K562 (cell line): ENCODE data around the gene ADAMTS14. TPM values are rescaled to one million over a fixed set of nuclear protein-coding genes. Genes with fewer than 3 reads are reported as not detected.

Source experiments
- CCAR2 ChIP-seq: fragments of 200-400 bp; formaldehyde crosslinking; IDR thresholded peaks from 2 replicates; pipeline ENCODE4 v1.6.1; 2017; ENCODE audit warnings: mild to moderate bottlenecking, low read depth, low read length
- FOS ChIP-seq: IDR thresholded peaks from 3 replicates; pipeline ENCODE4 v1.6.1; 2011; ENCODE audit not compliant: insufficient read length; ENCODE audit errors: extremely low read depth
- HEY1 ChIP-seq: fragments of 250-450 bp; sonication (Bioruptor Pico); IDR thresholded peaks from 2 replicates; pipeline ENCODE4 v1.5.0; 2020; ENCODE audit warnings: mild to moderate bottlenecking, moderate library complexity, borderline replicate concordance
- HNRNPLL ChIP-seq: fragments of 200-400 bp; formaldehyde crosslinking; IDR thresholded peaks from 2 replicates; pipeline ENCODE4 v1.6.1; 2017; ENCODE audit warnings: low read length, low read depth, mild to moderate bottlenecking; ENCODE audit not compliant: poor library complexity, severe bottlenecking
- MAZ ChIP-seq, 2 experiments: fragments of 450-650 bp in 1 of 2; sonication (generic) in 1 of 2; formaldehyde crosslinking; IDR thresholded peaks in 1 of 2; conservative IDR thresholded peaks in 1 of 2; 2 replicates each; pipeline versions ENCODE4 v1.4.0 to v1.5.0; 2020; ENCODE audit warnings: mild to moderate bottlenecking in 1 of 2, missing genetic modification reagents in 1 of 2
- MTA3 ChIP-seq: fragments of 450-650 bp; formaldehyde crosslinking; IDR thresholded peaks from 2 replicates; pipeline ENCODE4 v1.6.1; 2017; ENCODE audit warnings: mild to moderate bottlenecking, borderline replicate concordance
- MYNN ChIP-seq, 2 experiments: sonication (generic); formaldehyde crosslinking in 1 of 2; IDR thresholded peaks; 2 replicates each; pipeline versions ENCODE4 v1.5.0 to v1.6.1; 2016 to 2020; ENCODE audit warnings: antibody characterized with exemption in 1 of 2, missing genetic modification reagents in 1 of 2
- POLR2A ChIP-seq: fragments of 450-650 bp; conservative IDR thresholded peaks from 2 replicates; pipeline ENCODE4 v1.6.1; 2016
- RBM14 ChIP-seq: fragments of 200-400 bp; formaldehyde crosslinking; IDR thresholded peaks from 2 replicates; pipeline ENCODE4 v1.6.1; 2018; ENCODE audit warnings: low read depth, mild to moderate bottlenecking, low read length, moderate library complexity, borderline replicate concordance; ENCODE audit not compliant: insufficient read depth
- RBM17 ChIP-seq: fragments of 200-400 bp; formaldehyde crosslinking; IDR thresholded peaks from 2 replicates; pipeline ENCODE4 v1.6.1; 2017; ENCODE audit warnings: low read depth, mild to moderate bottlenecking, low read length, borderline replicate concordance
- ZNF140 ChIP-seq: fragments of 250-450 bp; sonication (Bioruptor Pico); IDR thresholded peaks from 2 replicates; pipeline ENCODE4 v1.8.0; 2021; ENCODE audit warnings: moderate library complexity, mild to moderate bottlenecking, inconsistent platforms
- ZNF324 ChIP-seq: fragments of 250-450 bp; sonication (Bioruptor Pico); IDR thresholded peaks from 2 replicates; pipeline ENCODE4 v1.4.0; 2020; ENCODE audit warnings: mild to moderate bottlenecking
- ZNF764 ChIP-seq: fragments of 250-450 bp; sonication (Bioruptor Pico); IDR thresholded peaks from 2 replicates; pipeline ENCODE4 v1.4.0; 2020; ENCODE audit warnings: low read depth, mild to moderate bottlenecking, moderate library complexity
- polyA plus RNA-seq, 8 experiments: library from polyadenylated mRNA; depleted of rRNA in 4 of 8; stranded (reverse) in 5 of 8; unstranded in 3 of 8; fragments of >200 nt; fragmentation: Nextera tagmentation in 2 of 8; fragmentation: Illumina TruSeq in 1 of 8; extraction: Ambion mirVana in 2 of 8; extraction: Trizol in 1 of 8; gene quantifications; 2 replicates each; pipeline versions ENCODE4 v1.2.1 to v1.2.3, GENCODE V29; 2011 to 2014; ENCODE audit warnings: inconsistent platforms in 1 of 8, missing spikeins in 1 of 8
- total RNA-seq, 7 experiments: library from RNA; depleted of rRNA in 6 of 7; stranded (reverse); fragments of >200 nt in 6 of 7; fragmentation: Illumina TruSeq in 2 of 7; extraction: Trizol in 2 of 7; gene quantifications; 2 replicates each; pipeline versions ENCODE4 v1.2.1 to v1.2.3, GENCODE V29; 2011 to 2021; ENCODE audit warnings: low replicate concordance in 1 of 7
- TF ChIP-seq, protein P1 (sequence below): fragments of 250-450 bp; sonication (Bioruptor Pico); IDR thresholded peaks from 2 replicates; pipeline ENCODE4 v1.8.0; 2022; ENCODE audit warnings: moderate library complexity, mild to moderate bottlenecking, inconsistent platforms
- TF ChIP-seq, protein P2 (sequence below): fragments of 450-650 bp; formaldehyde crosslinking; conservative IDR thresholded peaks from 2 replicates; pipeline ENCODE4 v1.4.0; 2022; ENCODE audit warnings: mild to moderate bottlenecking, missing genetic modification characterization

The ADAMTS14 gene
- total and polyA plus RNA-seq, 9 of the 15 experiments (the other 6 are each of a cell fraction or from before 2014, with no cell fraction given) = 0.04 to 37.4 (median 15.9) TPM

GRCh38 chr10:70699659-70700174 lies 27.4 kb downstream of the ADAMTS14 start (continued):
- TF ChIP-seq, protein P1, sequence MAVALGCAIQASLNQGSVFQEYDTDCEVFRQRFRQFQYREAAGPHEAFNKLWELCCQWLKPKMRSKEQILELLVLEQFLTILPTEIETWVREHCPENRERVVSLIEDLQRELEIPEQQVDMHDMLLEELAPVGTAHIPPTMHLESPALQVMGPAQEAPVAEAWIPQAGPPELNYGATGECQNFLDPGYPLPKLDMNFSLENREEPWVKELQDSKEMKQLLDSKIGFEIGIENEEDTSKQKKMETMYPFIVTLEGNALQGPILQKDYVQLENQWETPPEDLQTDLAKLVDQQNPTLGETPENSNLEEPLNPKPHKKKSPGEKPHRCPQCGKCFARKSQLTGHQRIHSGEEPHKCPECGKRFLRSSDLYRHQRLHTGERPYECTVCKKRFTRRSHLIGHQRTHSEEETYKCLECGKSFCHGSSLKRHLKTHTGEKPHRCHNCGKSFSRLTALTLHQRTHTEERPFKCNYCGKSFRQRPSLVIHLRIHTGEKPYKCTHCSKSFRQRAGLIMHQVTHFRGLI (CRISPR knock-in tag) = no peak
- TF ChIP-seq MAZ (CRISPR knock-in tag; conservative IDR thresholded peaks at IDR 0.05 in 1 of 2, IDR thresholded peaks at IDR 0.05 in 1 of 2) (peak in 1 of 2 experiments; percentile 85; a peak in 2 of 4 replicates), MYNN (IDR thresholded peaks at IDR 0.05) (no peak), MYNN (CRISPR knock-in tag; IDR thresholded peaks at IDR 0.05) (no peak), ZNF324 (CRISPR knock-in tag) (no peak), ZNF764 (no peak), HNRNPLL (no peak), FOS (no peak), RBM14 (no peak), CCAR2 (no peak), ZNF140 (CRISPR knock-in tag) (no peak), POLR2A (peak; percentile 48; the same call in 1 of the 2 replicates), RBM17 (no peak), MTA3 (peak; percentile 33; the same call in 1 of the 2 replicates), HEY1 (CRISPR knock-in tag) (no peak)
- TF ChIP-seq, protein P2, sequence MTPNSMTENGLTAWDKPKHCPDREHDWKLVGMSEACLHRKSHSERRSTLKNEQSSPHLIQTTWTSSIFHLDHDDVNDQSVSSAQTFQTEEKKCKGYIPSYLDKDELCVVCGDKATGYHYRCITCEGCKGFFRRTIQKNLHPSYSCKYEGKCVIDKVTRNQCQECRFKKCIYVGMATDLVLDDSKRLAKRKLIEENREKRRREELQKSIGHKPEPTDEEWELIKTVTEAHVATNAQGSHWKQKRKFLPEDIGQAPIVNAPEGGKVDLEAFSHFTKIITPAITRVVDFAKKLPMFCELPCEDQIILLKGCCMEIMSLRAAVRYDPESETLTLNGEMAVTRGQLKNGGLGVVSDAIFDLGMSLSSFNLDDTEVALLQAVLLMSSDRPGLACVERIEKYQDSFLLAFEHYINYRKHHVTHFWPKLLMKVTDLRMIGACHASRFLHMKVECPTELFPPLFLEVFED (CRISPR knock-in tag) = no peak
